HepG2 (cell line): ENCODE results near the gene DGAT2. TPM values are rescaled to one million over a fixed set of nuclear protein-coding genes. Genes with fewer than 3 reads are reported as not detected.

Experiments used
- CREB1 ChIP-seq, 2 experiments: fragments of 450-650 bp in 1 of 2; IDR thresholded peaks; 2 replicates each; pipeline ENCODE4 v1.6.1; 2016 to 2017; ENCODE audit warnings: control low read depth in 1 of 2, mild to moderate bottlenecking in 1 of 2, missing compliant biosample characterization in 1 of 2, missing genetic modification characterization in 1 of 2
- ELF1 ChIP-seq: sonication (generic); formaldehyde crosslinking; IDR thresholded peaks from 2 replicates; pipeline ENCODE4 v1.4.0; 2020; ENCODE audit warnings: missing genetic modification reagents
- GABPA ChIP-seq, 2 experiments: IDR thresholded peaks; 2 replicates each; pipeline ENCODE4 v1.6.1; 2011 to 2016; ENCODE audit warnings: low read depth in 2 of 2, low read length in 1 of 2, missing biosample characterization in 1 of 2, missing genetic modification characterization in 1 of 2
- KLF6 ChIP-seq: IDR thresholded peaks from 2 replicates; pipeline ENCODE4 v1.8.0; 2016; ENCODE audit warnings: missing biosample characterization, missing genetic modification reagents
- MIER3 ChIP-seq: IDR thresholded peaks from 2 replicates; pipeline ENCODE4 v1.6.1; 2016; ENCODE audit warnings: missing compliant biosample characterization, borderline replicate concordance
- PRPF4 ChIP-seq: fragments of 200-400 bp; formaldehyde crosslinking; IDR thresholded peaks from 2 replicates; pipeline ENCODE4 v1.6.1; 2016; ENCODE audit warnings: low read length, low read depth; ENCODE audit not compliant: poor library complexity, severe bottlenecking
- SMARCE1 ChIP-seq: fragments of 450-650 bp; IDR thresholded peaks from 2 replicates; pipeline ENCODE4 v1.6.1; 2017; ENCODE audit warnings: borderline replicate concordance
- SP1 ChIP-seq, 2 experiments: fragments of 450-650 bp in 1 of 2; sonication (generic) in 1 of 2; formaldehyde crosslinking in 1 of 2; IDR thresholded peaks; 2 replicates each; pipeline versions ENCODE4 v1.4.0 to v1.6.1; 2016 to 2020; ENCODE audit warnings: missing genetic modification reagents in 1 of 2
- ZFX ChIP-seq: sonication (generic); formaldehyde crosslinking; IDR thresholded peaks from 2 replicates; pipeline ENCODE4 v1.4.0; 2020; ENCODE audit warnings: mild to moderate bottlenecking, low read depth, missing genetic modification reagents, moderate library complexity
- ZNF256 ChIP-seq: sonication (generic); formaldehyde crosslinking; conservative IDR thresholded peaks from 2 replicates; pipeline ENCODE4 v1.4.0; 2020; ENCODE audit warnings: missing genetic modification reagents
- ZNF296 ChIP-seq: sonication (generic); formaldehyde crosslinking; conservative IDR thresholded peaks from 2 replicates; pipeline ENCODE4 v1.5.0; 2020; ENCODE audit warnings: mild to moderate bottlenecking, missing genetic modification reagents
- ZNF430 ChIP-seq: sonication (generic); formaldehyde crosslinking; IDR thresholded peaks from 2 replicates; pipeline ENCODE4 v1.9.0; 2021; ENCODE audit warnings: mild to moderate bottlenecking, missing genetic modification reagents
- ZNF451 ChIP-seq: sonication (generic); formaldehyde crosslinking; IDR thresholded peaks from 2 replicates; pipeline ENCODE4 v1.5.0; 2020; ENCODE audit warnings: mild to moderate bottlenecking, missing genetic modification reagents
- ZNF510 ChIP-seq: sonication (generic); formaldehyde crosslinking; IDR thresholded peaks from 2 replicates; pipeline ENCODE4 v1.4.0; 2020; ENCODE audit warnings: low read depth, mild to moderate bottlenecking, missing genetic modification reagents
- ZNF557 ChIP-seq: sonication (generic); formaldehyde crosslinking; IDR thresholded peaks from 2 replicates; pipeline ENCODE4 v1.4.0; 2020; ENCODE audit warnings: missing genetic modification reagents
- ZNF720 ChIP-seq: sonication (generic); formaldehyde crosslinking; IDR thresholded peaks from 2 replicates; pipeline ENCODE4 v1.4.0; 2020; ENCODE audit warnings: missing genetic modification reagents
- ZNF850 ChIP-seq: sonication (generic); formaldehyde crosslinking; conservative IDR thresholded peaks from 2 replicates; pipeline ENCODE4 v1.9.0; 2021; ENCODE audit warnings: mild to moderate bottlenecking, missing genetic modification reagents
- ZSCAN9 ChIP-seq: IDR thresholded peaks from 2 replicates; pipeline ENCODE4 v1.6.1; 2016; ENCODE audit warnings: borderline replicate concordance
- polyA plus RNA-seq, 8 experiments: library from polyadenylated mRNA; depleted of rRNA in 3 of 8; stranded (reverse) in 7 of 8; unstranded in 1 of 8; fragments of >200 nt; fragmentation: Illumina TruSeq in 4 of 8; extraction: Trizol in 4 of 8; gene quantifications; 2 replicates each; pipeline versions ENCODE4 v1.2.1 to v1.2.3, GENCODE V29; 2011 to 2016; ENCODE audit warnings: low read depth in 4 of 8, missing spikeins in 1 of 8, mixed read lengths in 1 of 8; ENCODE audit not compliant: insufficient read depth in 1 of 8
- total RNA-seq, 5 experiments: library from RNA; depleted of rRNA; stranded (reverse); fragments of >200 nt; fragmentation: Illumina TruSeq; extraction: Trizol; gene quantifications; 2 replicates each; pipeline ENCODE4 v1.2.3, GENCODE V29; 2016; ENCODE audit warnings: low read depth in 1 of 5
- TF ChIP-seq, protein P1 (sequence below): sonication (generic); formaldehyde crosslinking; conservative IDR thresholded peaks from 2 replicates; pipeline ENCODE4 v1.5.0; 2020; ENCODE audit warnings: missing genetic modification reagents
- TF ChIP-seq, protein P2 (sequence below): sonication (generic); formaldehyde crosslinking; IDR thresholded peaks from 2 replicates; pipeline ENCODE4 v1.4.0; 2020; ENCODE audit warnings: missing genetic modification reagents
- TF ChIP-seq, protein P3 (sequence below): sonication (generic); formaldehyde crosslinking; IDR thresholded peaks from 2 replicates; pipeline ENCODE4 v1.9.0; 2021; ENCODE audit warnings: missing genetic modification reagents, mild to moderate bottlenecking, borderline replicate concordance

DGAT2 gene
- total and polyA plus RNA-seq, 2 of the 13 experiments (the other 11 are each of a cell fraction or from before 2014, with no cell fraction given) = 39.0 to 65.6 TPM

- TF ChIP-seq MIER3 (CRISPR knock-in tag) (0 out of 2 replicates have a peak, but pooled peaks have one; percentile 20), ZNF296 (0 out of 2 replicates have a peak, but pooled peaks have one; percentile 49), ELF1 (CRISPR knock-in tag) (no peak), ZNF256 (peak; percentile 42; the same call in 1 of the 2 replicates), SMARCE1 (no peak), ZNF430 (CRISPR knock-in tag) (peak; percentile 95), ZSCAN9 (peak; percentile 81; the same call in 1 of the 2 replicates), ZFX (CRISPR knock-in tag) (peak; percentile 57), GABPA (IDR thresholded peaks at IDR 0.05; ENCODE audit: low read depth, low read length) (no peak), GABPA (CRISPR knock-in tag; IDR thresholded peaks at IDR 0.05; ENCODE audit: low read depth) (no peak), ZNF510 (CRISPR knock-in tag) (0 out of 2 replicates have a peak, but pooled peaks have one; percentile 57), SP1 (IDR thresholded peaks at IDR 0.05) (no peak), SP1 (CRISPR knock-in tag; IDR thresholded peaks at IDR 0.05) (peak; percentile 76), CREB1 (IDR thresholded peaks at IDR 0.05) (peak; percentile 20; the same call in 1 of the 2 replicates), CREB1 (CRISPR knock-in tag; IDR thresholded peaks at IDR 0.05) (no peak), KLF6 (CRISPR knock-in tag) (peak; percentile 85; the same call in 1 of the 2 replicates), PRPF4 (no peak), ZNF720 (CRISPR knock-in tag) (no peak), ZNF557 (CRISPR knock-in tag) (0 out of 2 replicates have a peak, but pooled peaks have one; percentile 48), ZNF451 (CRISPR knock-in tag) (no peak), ZNF850 (no peak)
- TF ChIP-seq, protein P1, sequence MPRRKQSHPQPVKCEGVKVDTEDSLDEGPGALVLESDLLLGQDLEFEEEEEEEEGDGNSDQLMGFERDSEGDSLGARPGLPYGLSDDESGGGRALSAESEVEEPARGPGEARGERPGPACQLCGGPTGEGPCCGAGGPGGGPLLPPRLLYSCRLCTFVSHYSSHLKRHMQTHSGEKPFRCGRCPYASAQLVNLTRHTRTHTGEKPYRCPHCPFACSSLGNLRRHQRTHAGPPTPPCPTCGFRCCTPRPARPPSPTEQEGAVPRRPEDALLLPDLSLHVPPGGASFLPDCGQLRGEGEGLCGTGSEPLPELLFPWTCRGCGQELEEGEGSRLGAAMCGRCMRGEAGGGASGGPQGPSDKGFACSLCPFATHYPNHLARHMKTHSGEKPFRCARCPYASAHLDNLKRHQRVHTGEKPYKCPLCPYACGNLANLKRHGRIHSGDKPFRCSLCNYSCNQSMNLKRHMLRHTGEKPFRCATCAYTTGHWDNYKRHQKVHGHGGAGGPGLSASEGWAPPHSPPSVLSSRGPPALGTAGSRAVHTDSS (CRISPR knock-in tag) = no peak
- TF ChIP-seq, protein P2, sequence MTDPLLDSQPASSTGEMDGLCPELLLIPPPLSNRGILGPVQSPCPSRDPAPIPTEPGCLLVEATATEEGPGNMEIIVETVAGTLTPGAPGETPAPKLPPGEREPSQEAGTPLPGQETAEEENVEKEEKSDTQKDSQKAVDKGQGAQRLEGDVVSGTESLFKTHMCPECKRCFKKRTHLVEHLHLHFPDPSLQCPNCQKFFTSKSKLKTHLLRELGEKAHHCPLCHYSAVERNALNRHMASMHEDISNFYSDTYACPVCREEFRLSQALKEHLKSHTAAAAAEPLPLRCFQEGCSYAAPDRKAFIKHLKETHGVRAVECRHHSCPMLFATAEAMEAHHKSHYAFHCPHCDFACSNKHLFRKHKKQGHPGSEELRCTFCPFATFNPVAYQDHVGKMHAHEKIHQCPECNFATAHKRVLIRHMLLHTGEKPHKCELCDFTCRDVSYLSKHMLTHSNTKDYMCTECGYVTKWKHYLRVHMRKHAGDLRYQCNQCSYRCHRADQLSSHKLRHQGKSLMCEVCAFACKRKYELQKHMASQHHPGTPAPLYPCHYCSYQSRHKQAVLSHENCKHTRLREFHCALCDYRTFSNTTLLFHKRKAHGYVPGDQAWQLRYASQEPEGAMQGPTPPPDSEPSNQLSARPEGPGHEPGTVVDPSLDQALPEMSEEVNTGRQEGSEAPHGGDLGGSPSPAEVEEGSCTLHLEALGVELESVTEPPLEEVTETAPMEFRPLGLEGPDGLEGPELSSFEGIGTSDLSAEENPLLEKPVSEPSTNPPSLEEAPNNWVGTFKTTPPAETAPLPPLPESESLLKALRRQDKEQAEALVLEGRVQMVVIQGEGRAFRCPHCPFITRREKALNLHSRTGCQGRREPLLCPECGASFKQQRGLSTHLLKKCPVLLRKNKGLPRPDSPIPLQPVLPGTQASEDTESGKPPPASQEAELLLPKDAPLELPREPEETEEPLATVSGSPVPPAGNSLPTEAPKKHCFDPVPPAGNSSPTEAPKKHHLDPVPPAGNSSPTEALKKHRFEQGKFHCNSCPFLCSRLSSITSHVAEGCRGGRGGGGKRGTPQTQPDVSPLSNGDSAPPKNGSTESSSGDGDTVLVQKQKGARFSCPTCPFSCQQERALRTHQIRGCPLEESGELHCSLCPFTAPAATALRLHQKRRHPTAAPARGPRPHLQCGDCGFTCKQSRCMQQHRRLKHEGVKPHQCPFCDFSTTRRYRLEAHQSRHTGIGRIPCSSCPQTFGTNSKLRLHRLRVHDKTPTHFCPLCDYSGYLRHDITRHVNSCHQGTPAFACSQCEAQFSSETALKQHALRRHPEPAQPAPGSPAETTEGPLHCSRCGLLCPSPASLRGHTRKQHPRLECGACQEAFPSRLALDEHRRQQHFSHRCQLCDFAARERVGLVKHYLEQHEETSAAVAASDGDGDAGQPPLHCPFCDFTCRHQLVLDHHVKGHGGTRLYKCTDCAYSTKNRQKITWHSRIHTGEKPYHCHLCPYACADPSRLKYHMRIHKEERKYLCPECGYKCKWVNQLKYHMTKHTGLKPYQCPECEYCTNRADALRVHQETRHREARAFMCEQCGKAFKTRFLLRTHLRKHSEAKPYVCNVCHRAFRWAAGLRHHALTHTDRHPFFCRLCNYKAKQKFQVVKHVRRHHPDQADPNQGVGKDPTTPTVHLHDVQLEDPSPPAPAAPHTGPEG (CRISPR knock-in tag) = peak; percentile 91; the same call in 1 of the 2 replicates
- TF ChIP-seq, protein P3, sequence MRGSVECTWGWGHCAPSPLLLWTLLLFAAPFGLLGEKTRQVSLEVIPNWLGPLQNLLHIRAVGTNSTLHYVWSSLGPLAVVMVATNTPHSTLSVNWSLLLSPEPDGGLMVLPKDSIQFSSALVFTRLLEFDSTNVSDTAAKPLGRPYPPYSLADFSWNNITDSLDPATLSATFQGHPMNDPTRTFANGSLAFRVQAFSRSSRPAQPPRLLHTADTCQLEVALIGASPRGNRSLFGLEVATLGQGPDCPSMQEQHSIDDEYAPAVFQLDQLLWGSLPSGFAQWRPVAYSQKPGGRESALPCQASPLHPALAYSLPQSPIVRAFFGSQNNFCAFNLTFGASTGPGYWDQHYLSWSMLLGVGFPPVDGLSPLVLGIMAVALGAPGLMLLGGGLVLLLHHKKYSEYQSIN = no peak
Observed at GRCh38 chr11:75768112-75768908, at the start of gene DGAT2 (continued).
